ENCODE measurements around the gene RAP1GAP2.

Gene RAP1GAP2

DNA sequence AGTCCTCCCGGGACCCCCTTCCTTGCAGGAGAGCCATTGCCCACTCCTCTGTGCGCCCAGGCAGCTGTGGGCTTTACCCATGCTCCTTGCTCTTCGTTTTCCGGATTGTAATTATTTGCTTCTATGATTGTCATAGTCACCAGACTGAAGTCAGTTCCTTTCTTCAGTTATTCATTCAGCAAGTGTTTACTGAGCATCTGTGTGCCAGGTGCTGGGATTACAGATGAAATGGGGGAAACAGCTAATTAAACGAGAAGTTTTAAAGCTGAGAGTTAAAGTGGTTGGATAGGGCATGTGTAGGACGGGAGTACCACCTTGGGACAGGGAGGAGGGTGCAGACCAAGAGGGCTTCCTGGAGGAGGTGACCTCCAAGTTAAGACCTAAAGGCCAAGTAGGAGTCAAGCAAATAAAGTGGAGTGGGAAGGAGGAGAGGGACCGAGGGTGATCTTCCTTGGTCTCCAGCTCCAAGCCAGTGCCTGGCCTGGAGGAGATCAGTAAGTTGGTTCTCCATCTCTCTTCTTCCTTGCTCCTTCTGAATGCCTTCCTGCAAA is 140.6 kb downstream of the RAP1GAP2 start:
- no peak for DNase-seq (ENCODE audit: low read depth)
- TF ChIP-seq, protein P1, sequence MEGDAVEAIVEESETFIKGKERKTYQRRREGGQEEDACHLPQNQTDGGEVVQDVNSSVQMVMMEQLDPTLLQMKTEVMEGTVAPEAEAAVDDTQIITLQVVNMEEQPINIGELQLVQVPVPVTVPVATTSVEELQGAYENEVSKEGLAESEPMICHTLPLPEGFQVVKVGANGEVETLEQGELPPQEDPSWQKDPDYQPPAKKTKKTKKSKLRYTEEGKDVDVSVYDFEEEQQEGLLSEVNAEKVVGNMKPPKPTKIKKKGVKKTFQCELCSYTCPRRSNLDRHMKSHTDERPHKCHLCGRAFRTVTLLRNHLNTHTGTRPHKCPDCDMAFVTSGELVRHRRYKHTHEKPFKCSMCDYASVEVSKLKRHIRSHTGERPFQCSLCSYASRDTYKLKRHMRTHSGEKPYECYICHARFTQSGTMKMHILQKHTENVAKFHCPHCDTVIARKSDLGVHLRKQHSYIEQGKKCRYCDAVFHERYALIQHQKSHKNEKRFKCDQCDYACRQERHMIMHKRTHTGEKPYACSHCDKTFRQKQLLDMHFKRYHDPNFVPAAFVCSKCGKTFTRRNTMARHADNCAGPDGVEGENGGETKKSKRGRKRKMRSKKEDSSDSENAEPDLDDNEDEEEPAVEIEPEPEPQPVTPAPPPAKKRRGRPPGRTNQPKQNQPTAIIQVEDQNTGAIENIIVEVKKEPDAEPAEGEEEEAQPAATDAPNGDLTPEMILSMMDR (IDR thresholded peaks at IDR 0.05; ENCODE audit: low read depth, low read length, missing control alignments) = no peak
- no peak overlapping the region for H3K4me3 ChIP-seq (ENCODE audit: low read depth, low read length)
- in situ Hi-C loops (cut with HindIII; ENCODE audit: low sequenced_read_pairs) = no loop called here

DNA sequence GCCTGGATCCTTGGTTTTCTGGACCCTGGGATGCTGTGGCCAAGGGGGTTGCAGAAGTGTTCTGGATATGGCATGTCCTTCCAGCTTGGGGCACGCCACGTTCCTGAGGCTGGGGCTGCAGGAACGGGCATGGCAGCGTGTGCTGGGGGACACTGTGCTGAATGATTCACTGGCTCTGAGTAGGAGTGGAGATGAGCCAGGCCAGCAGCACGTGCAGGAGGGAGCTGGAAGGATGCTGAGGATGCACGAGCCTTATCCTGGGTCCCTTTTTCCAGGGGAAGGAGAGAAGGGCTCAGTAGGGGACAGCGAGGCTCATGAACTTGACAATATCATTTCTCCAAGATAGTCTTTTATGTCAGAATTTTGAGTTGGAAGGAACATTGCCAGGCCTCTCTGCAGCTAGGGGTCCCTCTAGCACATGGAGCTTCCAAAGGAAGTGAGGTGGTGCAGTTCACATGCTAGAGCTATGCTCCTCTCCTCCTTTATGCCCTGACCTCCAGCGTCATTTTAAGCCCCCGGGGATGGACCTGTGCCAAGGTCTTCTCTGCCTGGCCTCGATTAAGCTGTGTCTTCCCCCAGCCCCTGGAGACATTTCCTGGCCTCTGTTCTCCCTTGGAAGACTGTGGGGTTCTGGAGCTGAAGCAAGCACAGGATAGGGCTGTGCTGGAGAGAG is 141.2 kb downstream of the RAP1GAP2 start:
- no peak for DNase-seq (ENCODE audit: low read depth)
- TF ChIP-seq, protein P1 (IDR thresholded peaks at IDR 0.05; ENCODE audit: low read depth, low read length, missing control alignments) = no peak
- in situ Hi-C loops (cut with HindIII; ENCODE audit: low sequenced_read_pairs) = no loop called here
- no peak overlapping the region for H3K4me3 ChIP-seq (ENCODE audit: low read depth, low read length)

DNA sequence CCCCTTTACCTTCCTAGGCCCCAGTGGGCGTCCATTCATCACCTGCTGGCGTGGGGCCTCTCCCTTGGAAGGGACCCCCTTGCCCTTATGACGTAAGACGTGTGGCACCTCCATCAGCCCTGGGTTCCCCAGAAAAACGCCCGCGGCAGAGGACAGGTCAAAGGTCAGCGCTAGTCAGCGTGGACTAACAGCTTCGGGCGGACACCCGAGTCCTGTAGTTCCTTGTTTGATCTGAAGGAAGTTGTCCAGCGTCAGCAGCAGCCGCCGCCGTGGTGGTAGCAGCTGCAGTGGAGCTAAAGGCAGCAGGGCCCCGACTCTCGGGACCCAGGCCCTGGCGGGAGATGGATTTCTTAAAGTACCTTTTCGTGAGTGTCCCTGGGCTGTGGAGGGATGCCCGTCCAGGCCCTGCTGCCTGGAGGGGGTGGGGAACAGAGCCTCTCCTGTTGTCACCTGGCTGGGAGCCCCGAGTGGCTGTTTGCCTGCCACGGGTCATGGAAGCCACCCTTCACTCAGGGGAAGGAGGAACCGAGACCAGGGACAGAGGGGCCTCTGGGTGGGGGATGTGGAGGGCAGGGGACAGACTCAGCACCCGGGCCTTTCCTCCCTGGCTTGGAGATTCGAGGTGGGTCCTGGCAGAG is 143.6 kb downstream of the RAP1GAP2 start:
- in situ Hi-C loops (cut with HindIII; ENCODE audit: low sequenced_read_pairs) = no loop called here
- no peak for DNase-seq (ENCODE audit: low read depth)
- H3K4me3 ChIP-seq (ENCODE audit: low read depth, low read length) = no peak overlapping the region
- TF ChIP-seq, protein P1 (IDR thresholded peaks at IDR 0.05; ENCODE audit: low read depth, low read length, missing control alignments) = no peak

DNA sequence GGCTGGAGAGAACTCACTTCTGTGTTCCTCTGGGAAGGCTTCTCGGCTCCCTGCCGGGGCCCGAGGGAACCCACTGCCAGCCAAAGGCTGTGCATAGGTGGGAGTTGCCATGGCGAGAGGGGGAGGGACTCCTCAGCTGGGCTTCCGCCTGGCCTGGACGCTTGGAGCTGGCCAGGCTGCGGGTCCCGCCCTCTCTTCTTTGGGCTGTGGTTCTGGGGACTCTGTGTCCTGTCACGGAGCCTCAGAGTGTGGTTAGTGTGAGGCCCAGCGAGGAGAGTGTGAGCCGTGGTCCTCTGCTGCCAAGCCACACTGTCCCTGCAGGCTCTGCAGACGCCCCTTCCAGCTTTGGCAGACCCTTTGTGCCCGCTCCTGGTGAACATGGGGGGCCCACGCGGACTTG is 144.1 kb downstream of the RAP1GAP2 start:
- TF ChIP-seq, protein P1 (IDR thresholded peaks at IDR 0.05; ENCODE audit: low read depth, low read length, missing control alignments) = no peak
- no peak for DNase-seq (ENCODE audit: low read depth)
- in situ Hi-C loops (cut with HindIII; ENCODE audit: low sequenced_read_pairs) = no loop called here
- H3K4me3 ChIP-seq (ENCODE audit: low read depth, low read length) = no peak overlapping the region

DNA sequence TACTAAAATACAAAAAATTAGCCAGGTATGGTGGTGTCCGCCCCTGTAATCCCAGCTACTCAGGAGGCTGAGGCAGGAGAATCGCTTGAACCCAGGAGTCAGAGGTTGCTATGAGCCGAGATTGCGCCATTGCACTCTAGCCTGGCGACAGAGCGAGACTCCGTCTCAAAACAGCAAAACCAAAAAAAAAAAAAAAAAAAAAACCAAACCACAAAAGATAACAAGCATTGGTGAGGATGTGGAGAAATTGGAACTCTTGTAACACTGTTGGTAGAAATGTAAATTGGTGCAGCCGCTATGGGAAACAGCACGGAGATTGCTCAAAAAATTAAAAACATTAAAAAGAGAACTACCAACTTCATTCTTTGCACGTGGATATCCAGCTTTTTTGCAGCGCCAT is 147.7 kb downstream of the RAP1GAP2 start:
- in situ Hi-C loops (cut with HindIII; ENCODE audit: low sequenced_read_pairs) = no loop called here
- no peak for DNase-seq (ENCODE audit: low read depth)
- TF ChIP-seq, protein P1 (IDR thresholded peaks at IDR 0.05; ENCODE audit: low read depth, low read length, missing control alignments) = no peak
- no peak overlapping the region for H3K4me3 ChIP-seq (ENCODE audit: low read depth, low read length)

DNA sequence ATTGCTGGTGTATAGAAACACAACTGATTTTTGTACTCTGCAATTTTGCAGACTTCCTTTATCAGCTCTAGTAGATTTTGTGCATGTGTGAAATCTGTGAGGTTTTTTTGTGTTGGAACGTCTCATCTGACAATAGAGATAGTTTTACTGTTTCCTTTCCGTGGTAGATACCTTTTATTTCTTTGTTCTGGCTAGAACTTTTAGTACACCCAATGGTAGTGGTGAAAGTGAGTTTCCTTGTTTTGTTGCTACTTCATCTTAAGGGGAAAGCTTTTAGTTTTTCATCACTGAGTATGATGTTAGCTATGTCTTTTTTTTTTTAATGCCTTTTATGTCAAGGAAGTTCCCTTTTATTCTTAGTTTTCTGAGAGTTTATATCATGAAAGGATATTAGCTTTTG is 149.1 kb downstream of the RAP1GAP2 start:
- in situ Hi-C loops (cut with HindIII; ENCODE audit: low sequenced_read_pairs) = no loop called here
- TF ChIP-seq, protein P1 (IDR thresholded peaks at IDR 0.05; ENCODE audit: low read depth, low read length, missing control alignments) = no peak
- no peak for DNase-seq (ENCODE audit: low read depth)
- no peak overlapping the region for H3K4me3 ChIP-seq (ENCODE audit: low read depth, low read length)
